Caki2 (cell line): ENCODE results near the gene MAU2. TPM values are rescaled to one million over a fixed set of nuclear protein-coding genes. Genes with fewer than 3 reads are reported as not detected.
A peak's percentile ranks its signal among the peaks of the same experiment; 100 is the strongest.
"Not testable (repeated sequence)": the region's sequence is repeated elsewhere in the genome, so short reads cannot be mapped to it uniquely, and the experiment has no call there.

Experiments used
- DNase-seq: peaks from one replicate; pipeline ENCODE4 v3.0.0-alpha.2; 2015; ENCODE audit warnings: low read depth
- in situ Hi-C: cut with HindIII; loops from 2 replicates; pipeline ENCODE4 v1.10.0; 2016; ENCODE audit warnings: low sequenced_read_pairs, low pct_unique_long_range_greater_than_20kb, mixed read lengths
- total RNA-seq: library from RNA; depleted of rRNA; stranded (reverse); fragments of >200 nt; shearing (Covaris generic); gene quantifications from 2 replicates; pipeline ENCODE4 v1.2.3, GENCODE V29; 2014; ENCODE audit warnings: low replicate concordance

The MAU2 gene
- total RNA-seq, 1 experiment from 2014 or later: 36.3 TPM

DNA sequence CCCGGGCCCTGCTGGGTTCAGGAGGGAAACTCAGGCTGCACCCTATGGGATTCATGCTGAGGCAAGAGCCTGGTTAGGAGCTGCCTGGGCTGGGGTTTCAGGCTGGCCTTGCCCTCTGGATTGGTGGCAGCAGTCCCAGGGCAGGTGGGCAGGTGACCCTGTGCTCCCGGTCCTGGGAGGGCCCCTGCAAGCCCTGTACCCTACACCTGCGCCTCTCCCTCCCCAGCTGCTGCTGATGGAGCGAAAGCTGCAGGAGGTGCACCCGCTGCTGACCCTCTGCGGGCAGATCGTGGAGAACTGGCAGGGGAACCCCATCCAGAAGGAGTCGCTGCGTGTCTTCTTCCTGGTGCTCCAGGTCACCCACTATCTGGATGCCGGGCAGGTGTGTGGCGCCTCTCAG, 20.4 kb downstream of the MAU2 start:
- DNase-seq: no peak
- in situ Hi-C loops: no loop called here

DNA sequence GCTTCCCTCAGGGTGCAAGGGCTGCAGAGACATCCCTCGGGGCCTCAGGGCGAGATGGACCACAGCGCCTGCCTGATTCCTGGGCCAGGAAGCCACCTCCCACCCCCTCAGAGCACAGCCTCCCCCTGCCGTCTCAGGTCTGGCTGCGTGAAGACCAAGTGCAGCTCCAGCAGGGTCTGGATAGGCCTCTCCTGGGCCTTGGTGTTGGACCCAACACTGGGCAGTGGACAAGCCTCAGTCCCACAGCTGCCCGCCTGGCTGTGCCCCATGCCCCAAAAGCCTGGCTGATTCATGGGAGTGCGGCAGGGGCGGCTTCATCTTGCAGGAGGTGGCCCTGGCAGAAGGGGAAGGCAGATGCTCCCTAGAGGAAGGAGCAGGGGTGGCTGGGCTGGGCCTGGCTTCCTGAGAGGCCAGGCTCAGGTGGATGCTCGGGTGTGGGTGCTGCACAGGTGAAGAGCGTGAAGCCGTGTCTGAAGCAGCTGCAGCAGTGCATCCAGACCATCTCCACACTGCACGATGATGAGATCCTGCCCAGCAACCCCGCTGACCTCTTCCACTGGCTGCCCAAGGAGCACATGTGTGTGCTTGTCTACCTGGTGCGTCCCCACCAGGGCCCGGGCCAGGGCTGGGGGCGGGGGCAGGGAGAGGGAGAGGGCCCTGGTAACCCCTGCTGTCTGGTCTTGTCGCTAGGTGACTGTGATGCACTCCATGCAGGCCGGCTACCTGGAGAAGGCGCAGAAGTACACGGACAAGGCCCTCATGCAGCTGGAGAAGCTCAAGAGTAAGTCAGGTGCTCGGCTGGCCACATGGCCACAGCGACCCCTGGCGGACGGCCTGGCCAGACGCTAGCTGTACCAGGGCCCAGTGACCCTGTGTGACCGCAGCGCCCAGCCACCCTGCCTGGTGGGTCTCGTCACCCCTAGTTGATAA, 21.7 kb downstream of the MAU2 start:
- in situ Hi-C loops: no loop called here
- peak; percentile 32 for DNase-seq

DNA sequence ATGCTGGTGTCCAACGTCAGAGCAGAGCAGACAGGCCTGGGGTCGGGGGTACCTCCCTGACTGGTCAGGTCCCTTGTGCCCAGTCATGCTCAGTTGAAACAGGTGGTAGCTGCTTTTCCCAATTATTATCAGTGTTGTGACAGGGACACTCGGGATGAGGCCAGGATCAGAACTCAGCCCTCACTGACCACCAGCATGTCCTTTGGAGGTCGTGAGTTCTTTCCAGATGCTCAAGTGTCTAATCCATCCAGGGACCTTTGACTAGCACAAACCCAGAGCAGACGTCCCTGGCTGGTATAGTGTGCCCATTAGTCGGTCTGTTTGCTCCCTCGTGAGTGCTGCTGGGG, 22.4 kb downstream of the MAU2 start:
- in situ Hi-C loops: no loop called here

DNA sequence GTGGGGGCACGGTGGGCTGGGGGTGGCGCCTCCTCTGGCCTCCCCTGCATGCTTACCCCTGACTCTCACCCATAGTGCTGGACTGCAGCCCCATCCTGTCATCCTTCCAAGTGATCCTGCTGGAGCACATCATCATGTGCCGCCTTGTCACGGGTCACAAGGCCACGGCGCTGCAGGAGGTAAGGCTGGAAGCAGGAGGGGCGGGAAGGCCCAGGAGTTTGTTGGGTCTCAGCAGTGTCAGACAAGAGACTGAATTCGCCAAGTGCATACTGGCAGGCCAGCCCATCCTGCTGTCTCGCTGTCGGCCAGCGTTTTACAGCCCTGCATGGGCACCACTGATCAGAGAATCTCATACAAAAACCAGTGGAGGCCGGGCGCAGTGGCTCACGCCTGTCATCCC, 23.1 kb downstream of the MAU2 start:
- no peak for DNase-seq
- in situ Hi-C loops: no loop called here

More for the DNA sequence above, 22.4 kb downstream of the MAU2 start:
- DNase-seq: no peak

DNA sequence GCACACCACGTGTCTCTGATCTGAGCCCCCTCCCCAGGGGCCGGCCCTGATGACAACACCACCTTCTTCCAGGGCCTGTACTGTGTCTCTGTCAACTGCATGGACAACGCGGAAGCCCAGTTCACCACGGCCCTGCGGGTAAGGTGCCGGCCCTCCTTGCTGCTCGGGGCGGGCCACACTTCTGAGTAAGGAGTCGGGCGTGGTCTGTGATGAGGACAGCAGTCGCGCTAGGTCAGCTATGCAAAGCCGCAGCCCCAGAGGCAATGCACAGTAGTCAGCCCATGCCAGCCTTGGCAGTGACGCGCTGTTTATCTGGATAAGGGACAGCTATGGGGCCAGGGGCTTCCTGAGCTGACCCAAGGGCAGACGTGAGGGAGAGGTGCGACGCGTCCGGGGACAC, 24.6 kb downstream of the MAU2 start:
- in situ Hi-C loops: no loop called here
- DNase-seq: peak; percentile 63

DNA sequence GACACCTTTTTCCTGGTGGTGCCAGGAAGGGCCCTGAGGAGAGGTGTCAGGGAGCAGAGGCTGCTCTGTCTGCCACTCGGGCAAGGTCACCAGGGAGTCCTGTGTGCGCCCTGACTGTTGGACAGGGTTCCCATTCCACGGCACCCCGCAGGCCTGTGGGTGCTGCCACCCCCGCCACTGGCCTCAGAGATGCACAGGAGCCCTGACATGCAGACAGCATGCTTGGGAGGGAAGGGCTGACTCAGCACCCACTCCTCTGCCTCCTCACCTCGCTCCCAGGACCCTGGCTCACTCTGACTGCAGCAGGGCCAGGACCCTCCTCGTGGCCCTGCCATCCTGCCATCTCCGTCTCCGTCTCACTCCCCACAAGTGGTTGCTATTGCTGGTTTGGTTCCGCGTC, 25.3 kb downstream of the MAU2 start:
- DNase-seq: no peak
- in situ Hi-C loops: no loop called here

DNA sequence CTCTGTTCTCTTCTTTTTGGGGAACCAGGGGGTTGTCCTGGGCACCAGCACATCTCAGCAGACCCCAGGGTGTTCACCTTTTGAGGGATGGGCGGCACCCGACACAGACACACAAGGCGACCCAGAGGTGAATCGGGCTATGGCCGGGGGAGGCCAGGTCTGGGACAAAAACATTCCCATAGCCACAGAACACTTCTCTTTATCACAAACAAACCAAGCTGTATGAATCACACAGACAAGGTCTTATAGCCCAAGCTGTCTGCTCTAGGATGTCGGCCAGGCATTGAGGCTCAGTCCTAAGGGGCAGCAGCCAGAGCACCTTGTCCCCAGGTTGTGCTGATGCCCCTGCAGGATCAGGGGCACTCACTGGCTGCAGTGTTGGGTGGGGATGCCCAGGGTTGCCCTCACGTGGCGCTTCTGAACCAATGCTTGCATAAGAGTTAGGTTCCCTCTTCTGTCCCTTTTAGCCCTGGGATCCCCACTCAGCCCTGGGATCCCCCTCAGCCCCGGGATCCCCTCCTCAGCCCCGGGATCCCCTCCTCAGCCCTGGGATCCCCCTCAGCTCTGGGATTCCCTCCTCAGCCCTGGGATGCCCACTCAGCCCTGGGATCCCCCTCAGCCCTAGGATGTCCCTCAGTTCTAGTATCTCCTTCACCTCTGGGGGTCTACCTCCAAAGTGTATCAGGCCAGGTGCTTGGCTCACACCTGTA, 26.9 kb downstream of the MAU2 start:
- in situ Hi-C loops: no loop called here
- DNase-seq: no peak

DNA sequence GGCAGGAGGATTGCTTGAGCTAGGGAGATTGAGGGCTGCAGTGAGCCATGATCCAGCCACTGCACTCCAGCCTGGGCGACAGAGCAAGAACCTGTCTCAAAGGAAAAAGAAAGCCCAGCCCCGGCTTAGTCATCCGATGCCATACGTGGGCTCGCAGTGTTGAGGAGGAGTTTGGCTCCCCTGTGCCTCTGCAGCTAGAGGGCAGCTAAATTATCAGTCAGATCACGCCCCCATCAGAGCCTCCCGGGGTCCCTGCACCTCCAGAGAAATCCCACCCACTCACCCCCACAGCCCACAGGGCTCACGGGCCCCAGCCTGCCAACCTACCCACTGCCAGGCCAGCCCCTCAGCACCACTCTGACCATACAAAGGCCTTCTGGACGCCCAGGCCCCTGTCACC, 27.6 kb downstream of the MAU2 start:
- in situ Hi-C loops: no loop called here
- DNase-seq: peak; percentile 12

DNA sequence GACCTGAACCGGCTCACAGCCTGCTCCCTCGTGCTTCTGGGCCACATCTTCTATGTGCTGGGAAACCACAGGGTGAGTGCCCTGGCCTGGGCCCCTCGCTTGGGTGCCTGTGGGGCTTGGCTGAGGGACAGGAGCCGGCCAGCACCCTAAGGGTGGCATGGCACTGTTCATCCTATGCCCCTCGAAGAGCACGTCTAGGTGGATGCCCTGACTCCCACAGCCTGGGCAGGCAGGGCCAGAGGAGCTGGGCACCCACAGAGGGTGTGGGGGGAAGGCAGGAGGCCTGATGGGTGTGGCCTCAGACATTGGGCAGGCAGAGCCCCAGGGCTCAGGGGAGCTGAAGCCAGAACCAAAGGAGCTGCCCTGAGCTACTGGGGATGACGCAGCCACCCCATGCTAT, 28.7 kb downstream of the MAU2 start:
- no peak for DNase-seq
- in situ Hi-C loops: no loop called here

DNA sequence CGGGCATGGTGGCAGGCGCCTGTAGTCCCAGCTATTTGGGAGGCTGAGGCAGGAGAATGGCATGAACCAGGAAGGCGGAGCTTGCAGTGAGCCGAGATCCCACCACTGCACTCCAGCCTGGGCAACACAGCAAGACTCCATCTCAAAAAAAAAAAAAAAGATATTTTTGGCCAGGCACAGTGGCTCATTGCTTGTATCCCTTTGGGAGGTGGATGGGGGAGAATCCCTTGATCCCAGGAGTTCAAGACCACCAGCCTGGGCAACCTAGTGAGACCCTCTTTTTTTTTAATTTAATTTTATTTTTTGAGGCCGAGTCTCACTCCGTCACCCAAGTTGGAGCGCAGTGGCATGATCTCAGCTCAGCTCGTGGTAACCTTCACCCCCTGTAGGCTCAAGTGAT, 30.1 kb downstream of the MAU2 start:
- DNase-seq, in situ Hi-C loops: not testable (repeated sequence)

DNA sequence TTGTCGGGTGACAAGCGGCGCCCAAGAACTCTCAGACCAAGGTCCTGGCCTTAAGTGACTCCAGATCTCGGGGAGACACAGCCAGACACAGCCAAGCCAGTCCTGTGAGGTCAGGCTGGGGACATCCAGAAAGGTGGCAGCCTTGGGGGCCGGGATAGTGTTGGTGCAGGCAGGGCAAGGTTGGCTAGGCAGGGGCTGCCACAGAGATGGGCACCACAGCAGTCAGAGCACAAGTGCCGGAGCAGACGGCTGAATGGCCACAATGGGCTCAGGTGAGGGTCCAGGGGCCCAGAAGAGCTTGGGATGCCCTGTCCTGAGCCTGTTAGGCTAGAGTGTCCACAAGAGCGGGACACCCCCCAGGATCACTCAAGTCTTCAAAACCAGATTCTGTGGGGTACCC, 32.2 kb downstream of the MAU2 start:
- no peak for DNase-seq
- in situ Hi-C loops: no loop called here

DNA sequence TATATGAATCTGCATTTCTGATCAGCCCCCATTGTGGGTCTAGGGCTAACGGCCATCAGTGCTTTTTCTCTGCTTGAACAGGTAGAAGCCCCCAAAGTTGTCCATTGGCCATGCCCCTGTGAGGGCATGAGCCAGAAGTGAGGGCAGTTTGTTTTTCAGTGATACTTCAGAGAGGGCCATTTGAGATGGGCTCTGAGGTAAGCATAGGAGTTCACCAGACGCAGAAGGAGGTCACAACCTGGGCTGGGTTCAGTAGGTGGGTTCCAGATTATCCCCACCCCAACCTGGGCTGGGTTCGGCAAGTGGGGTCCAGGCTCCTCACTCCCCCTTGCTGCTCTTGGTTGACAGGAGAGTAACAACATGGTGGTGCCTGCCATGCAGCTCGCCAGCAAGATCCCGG, 33.4 kb downstream of the MAU2 start:
- in situ Hi-C loops: no loop called here
- DNase-seq: no peak

DNA sequence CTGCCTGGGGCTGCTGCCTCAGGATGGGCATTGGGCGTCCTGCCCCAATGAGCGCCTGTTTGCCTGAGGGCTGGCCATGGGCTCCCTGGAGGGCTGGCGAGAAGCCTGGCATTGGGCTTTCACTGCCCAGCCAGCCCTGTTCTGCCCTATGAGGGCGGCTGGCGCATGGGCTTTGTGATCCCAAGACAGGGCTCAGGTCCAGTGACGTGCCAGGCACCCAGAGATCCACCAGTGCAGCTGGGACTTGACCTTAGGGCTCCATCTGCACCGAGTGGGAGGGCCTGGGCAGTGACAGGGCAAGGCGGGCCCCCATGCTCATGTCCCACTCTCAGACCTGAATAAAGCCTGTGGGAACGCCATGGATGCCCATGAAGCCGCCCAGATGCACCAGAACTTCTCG, 34.3 kb downstream of the MAU2 start:
- in situ Hi-C loops: no loop called here
- DNase-seq: no peak

DNA sequence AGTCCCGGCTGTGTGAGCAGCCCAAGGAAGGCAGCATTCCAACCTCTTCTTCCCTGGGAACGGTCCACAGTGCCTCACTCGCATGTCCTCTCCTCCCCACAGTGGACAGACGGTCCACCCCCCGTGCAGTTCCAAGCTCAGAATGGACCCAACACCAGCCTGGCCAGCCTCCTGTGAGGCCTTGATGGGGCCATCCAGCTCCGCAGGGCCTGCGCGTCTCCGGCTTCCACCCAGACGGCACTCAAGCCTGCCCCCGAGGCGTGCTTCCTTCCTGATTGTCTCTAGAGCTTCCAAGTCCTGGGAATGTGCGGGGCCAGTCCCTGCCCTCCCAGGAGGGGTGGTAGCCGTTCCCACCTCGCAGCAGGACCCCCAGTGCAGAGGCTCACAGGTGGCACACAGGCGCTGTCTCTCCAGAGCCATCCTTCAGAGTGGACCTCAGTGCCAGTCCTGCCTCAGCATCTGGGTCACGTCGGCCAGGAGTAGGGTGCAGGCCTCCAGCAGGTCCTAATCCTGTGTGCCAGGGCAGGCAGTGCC, 35.0 kb downstream of the MAU2 start:
- in situ Hi-C loops: no loop called here
- no peak for DNase-seq

DNA sequence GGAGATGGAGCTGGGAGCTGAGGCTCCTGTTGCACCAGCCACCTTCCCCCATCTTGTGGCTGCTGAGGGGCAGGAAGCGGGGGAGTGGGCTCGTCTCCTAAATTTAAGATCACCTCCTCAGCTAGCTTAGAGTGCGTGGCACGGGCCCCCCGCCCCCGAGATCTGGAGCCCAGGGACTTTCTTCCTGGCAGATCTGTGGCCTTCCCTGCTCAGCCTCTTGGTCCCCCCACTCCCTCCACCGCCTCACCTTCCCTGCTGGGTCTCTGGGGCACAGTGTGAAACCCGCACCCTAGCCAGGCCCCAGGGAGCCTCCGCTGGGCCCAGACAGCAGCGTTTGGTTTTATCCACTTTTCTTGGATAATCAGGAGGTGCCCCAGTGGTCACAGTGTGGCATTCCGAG, 35.9 kb downstream of the MAU2 start:
- in situ Hi-C loops: no loop called here

DNA sequence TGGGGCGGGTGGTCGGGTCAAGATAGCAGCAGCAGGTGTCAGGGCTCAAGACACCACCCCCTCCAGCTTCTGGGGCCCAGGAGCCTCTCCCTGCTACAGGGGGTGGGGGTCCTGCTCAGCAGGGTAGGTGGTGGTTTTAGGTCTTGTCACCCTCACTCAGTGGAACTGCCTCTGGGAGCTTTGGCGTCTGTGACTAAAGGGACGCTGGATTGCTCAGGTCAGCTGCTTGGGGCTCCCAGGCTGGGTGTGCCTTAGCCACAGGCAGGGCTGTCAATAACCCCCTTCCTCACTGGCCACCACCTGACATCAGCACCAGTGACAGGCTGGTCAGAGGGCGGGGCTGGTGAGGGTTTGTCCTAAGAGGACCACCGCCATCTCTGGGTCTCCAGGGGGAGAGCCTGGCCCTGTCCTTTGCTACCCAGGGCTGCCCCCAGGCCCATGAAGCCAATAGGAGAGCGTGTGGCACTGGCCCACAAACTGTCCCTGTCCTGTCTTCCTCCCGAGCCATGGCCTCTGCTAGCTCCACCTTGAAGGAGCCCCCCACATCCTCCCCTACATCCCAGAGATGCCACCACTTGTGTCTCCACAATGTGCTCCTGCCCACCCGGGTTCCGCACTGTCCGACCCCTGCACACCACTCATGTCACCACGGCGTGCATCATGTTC, 36.4 kb downstream of the MAU2 start:
- DNase-seq: no peak
- in situ Hi-C loops: no loop called here

More for the DNA sequence above, 35.9 kb downstream of the MAU2 start:
- DNase-seq: no peak

DNA sequence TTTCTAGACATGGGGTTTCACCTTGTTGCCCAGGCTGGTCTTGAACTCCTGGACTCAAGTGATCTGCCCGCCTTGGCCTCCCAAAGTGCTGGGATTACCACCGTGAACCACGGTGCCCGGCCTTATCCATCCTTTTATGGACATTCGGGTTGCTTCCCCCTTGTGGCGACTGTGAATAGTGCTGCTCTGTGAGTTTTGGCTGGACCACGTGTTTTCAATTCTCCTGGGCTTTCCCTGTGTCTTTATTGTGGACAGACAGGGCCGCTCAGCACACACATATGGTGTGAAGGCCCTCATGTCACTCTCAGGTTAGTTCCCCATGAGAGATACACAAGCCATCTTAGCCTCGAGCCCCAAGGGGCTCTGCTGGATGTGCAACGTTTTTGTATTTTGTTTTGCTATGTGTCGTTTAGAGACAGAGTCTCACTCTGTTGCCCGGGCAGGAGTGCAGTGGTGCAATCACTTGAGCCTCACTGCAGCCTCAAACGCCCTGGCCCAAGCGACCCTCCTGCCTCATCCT, 40.5 kb downstream of the MAU2 start:
- in situ Hi-C loops: no loop called here
- DNase-seq: peak; percentile 73

DNA sequence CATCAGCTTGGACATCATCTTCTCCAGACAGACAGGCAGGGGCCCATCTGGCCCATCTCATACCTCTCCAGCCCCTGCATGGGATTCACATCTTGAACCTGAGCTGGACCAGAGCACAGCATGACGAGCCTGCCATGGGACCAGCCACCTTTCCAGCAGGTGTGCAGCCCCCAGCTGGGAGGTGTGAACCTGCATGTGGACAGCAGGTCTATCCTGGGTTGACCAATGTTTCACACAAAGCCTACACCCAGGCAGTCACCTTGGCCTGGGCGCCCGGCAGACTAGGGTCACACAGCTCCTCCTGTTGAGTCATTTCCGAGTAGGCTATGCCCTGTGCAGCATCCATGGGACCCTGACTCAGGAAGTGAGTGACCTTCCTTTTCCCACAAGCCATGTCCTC, 41.4 kb downstream of the MAU2 start:
- in situ Hi-C loops: no loop called here
- DNase-seq: no peak
